Activated CD8-positive, alpha-beta memory T cell treated with anti-CD3 and anti-CD28 coated beads, Interleukin-2, amount 50 U/mL, for 24 hours (primary cell): ENCODE results near the gene GUF1.
A peak's percentile ranks its signal among the peaks of the same experiment; 100 is the strongest.
"Not testable (repeated sequence)": the region's sequence is repeated elsewhere in the genome, so short reads cannot be mapped to it uniquely, and the experiment has no call there.

Source experiments
- DNase-seq: peaks from one replicate; pipeline ENCODE4 v3.0.0-alpha.2; 2020; ENCODE audit errors: extremely low read depth

The GUF1 gene

DNA sequence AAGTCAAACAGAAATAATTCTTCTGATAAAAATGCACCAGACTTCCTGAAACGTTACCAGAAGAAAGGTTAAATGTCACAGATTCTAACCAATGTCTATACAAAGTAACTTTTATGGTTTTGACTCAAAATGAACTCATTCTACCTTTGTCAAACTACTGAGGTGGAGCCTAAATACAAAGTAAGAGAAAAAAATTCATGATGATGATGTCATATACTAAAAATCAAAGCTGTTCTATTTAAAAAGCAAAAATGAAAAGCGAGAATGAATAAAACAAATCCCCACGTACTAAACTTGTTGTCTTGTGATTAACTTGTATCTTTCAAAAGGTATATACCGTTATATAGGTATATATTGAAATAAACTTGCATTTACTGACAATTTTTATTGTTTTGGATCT, 26.5 kb downstream of the GUF1 start:
- DNase-seq: no peak

DNA sequence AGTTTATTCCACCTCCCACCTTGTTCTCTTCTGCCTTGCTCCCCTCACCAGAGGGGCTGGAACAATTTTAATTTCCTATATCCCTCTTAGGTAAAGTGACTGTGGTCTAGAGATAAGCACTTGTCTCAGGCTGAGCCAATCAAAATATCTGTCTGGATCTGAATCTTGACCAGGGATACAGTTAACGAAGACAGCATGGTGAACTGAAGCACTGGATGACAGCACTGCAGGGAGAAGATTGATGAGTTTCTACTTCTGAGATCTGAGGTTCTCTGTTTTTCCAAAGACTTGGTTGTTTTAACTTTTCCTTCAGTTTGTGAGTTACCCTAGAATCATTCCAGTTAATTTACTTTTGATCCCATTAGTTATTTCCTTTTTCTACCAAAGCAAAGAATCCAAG, 34.9 kb downstream of the GUF1 start:
- no peak for DNase-seq

DNA sequence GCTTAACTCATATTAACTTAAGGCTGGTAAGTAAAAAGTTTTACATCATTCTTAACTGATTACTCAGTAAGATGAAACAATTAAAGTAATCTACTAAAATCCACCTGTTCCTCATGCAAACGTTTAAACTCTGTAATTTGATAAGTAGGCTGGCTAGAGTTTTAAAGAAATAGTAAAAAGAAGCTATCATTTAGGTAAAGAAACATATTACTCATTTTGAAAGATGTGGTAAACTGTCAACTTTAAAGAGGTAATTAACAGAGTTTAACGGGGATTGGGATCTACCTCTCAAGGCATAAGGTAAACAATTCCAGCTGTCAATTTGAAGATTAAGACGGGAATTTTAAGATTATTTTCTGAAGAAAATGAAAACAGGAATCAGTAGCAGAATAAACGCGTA, 38.4 kb downstream of the GUF1 start:
- DNase-seq: no peak

DNA sequence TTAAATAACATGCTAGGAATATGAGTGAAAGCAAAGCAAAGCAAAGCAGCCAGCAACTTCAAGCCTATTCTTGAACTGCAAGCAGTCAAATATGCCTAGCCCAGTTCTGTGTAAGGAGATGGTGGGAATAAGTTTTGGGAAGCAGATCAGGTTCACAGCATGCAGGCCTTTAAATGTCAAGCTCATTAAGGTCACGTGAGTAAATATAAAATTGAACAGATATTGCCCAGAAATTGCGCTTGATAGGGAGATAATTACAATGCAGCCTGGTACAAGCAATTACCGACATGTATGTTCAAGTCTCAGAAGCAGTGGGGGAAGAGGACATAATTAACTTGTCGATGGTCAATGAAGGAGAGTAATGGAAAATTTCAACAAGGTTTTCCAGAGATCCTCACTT, 42.2 kb downstream of the GUF1 start:
- DNase-seq: no peak

DNA sequence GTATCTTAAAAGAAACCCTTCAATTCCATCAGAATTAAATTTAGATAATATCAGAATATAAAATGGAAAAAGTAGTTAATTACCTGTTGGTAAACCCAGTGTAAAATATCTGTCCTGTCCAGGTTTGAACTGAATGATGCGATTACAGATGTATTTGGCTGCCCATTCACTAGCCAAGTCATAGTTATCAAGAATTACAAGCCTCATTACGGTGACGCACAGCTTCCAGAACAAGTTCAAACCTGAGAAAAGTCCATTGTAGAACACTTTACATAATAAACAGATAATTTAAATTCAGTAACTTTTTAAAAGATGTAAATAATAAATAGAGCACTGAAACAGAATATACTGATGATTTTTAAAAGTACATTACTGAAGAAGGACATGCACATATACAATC, 43.8 kb downstream of the GUF1 start:
- no peak for DNase-seq

DNA sequence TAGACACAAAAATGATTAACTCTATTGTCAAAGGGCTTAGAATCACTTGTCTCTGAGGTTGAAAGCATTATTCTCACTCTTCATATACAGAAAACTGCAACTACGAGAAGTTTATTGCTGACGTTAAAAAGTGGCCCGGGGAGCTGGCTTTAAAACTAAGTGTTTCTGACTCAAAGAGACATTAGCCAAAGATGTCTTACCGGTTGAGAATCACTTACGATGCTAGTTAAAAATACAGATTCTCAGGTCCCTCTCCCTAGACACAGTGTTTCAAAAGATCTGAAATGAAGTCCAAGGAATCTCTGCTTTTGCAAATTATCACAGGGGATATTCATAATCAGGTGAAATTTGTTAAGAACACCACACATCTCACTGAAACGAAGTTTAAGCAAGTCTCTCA, 46.9 kb downstream of the GUF1 start:
- DNase-seq: no peak

DNA sequence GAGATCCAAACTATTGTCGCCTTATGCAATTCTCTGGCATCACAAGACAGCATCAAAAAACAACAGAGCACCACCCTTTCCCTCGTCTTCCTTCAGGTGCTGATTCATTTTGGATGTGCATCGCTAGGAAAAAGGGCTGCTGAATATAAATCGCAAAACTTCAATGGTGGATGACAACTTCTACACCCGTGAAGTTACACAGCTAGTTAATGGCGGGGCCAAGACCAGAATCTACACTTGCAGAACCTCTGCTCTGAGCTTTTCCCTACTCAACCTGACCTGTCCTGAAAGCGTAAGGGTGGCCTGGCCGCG, 47.5 kb downstream of the GUF1 start:
- no peak for DNase-seq

DNA sequence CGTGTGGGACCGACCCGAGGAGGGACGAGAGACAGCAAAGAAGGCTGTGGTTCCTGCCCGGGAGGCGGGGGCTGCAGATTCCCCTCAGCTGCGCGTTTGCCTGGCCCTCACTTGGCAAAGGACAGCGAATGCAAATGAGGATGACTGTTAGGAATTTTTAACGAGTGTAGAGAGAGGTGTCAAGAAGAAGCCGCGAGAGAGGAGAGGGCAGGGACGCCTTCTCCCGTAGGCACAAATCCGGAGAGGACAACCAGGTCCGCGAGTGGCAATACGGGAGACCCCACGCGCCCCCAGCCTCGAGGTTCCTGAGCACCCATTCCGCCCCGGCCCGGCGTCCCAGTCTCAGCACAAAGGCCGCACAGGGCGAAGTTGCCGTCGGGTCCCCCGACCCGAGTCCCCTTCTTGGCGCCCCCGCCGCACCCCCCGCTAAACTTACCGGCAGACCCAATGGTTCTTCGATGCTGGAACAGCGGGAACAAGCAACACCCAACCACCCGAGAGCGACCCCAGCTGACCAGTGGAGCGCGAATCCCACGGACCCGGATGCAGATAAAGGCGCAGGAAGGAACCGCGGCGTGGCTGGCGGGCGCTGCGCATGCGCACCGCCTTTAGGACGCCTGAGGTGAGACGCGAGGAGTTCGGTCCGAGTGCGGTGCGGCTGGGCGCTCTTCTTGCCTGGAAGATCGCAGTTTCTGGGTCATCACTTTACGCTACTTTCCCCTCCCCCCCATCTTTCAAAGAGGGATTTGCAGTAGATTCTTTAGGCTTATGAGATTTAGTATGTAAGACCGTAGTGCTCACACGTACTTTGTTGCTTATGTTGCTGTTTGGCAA, 48.0 kb downstream of the GUF1 start, which contains the start of gene GNPDA2:
Gene GNPDA2, minus strand, starts transcription at position 519 of the 834 bp plus-strand sequence. CDS start 4,349 bp downstream, outside the sequence.
- peak; percentile 56 for DNase-seq

DNA sequence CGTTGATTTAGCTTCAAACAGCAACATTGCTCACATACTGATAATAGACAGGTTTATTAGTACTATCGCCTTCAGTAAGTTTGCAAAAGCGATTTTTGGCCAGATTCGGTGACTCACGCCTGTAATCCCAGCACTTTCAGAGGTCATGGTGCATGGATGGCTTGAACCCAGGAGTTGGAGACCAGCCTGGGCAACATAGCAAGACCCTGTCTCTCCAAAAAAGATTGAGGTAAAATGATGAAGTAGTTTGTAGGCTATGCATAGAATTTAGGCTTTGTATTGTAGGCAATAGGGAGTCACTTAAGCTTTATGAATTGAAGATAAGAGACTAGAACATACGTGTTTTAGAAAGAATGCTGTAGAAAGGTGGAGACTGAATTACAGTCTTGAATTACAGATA, 49.3 kb downstream of the GUF1 start:
- DNase-seq: no peak

DNA sequence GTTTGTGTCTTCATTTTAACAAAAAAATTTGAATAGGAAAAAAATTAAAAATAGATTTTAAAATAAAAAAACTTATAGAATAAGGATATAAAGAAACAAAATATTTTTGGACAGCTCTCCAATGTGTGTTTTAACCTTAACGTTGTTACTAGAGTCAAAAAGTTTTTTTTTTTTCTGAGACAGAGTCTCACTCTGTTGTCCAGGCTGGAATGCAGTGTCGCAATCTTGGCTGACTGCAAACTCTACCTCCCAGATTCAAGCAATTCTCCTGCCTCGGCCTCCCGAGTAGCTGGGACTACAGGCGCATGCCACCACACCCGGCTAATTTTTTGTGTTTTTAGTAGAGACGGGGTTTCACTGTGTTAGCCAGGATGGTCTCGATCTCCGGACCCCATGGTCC, 50.5 kb downstream of the GUF1 start:
- not testable (repeated sequence) for DNase-seq

DNA sequence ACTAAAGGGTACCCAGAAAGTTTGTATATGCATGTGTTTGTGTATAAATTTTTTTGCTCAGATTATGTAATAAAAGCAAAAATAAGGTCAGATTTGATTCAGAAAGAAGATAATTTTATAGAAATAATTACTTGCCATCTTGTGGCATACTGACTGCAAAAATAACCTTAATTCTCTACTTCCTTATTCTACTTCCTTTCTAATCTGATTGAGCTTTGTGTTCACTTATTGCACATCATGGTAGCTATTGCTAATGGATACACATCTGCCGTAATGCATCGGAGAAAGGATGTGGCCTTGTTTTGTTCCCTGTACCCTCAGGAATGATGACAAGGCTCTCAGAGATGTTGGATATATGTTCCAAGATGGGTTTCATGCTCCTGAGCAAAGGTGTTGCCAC, 58.7 kb downstream of the GUF1 start:
- no peak for DNase-seq

DNA sequence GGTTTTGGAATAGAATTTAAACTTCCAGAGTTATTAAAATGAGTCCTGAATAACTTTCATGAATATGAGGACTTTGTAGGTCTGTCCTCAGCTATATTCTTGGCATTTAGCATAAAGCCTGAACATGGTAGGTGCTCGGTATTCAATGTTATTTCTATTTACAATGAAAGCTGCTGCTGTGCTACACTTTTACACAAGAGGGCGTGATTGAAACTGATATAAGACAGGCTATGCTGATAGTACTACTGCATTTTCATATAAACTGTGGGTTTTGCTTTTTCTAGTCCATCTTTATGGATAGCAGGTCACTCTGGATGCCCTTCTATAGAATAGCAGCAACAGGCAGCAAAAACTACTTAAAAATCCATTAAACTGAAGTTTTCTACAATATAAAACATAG, 60.4 kb downstream of the GUF1 start:
- DNase-seq: no peak

DNA sequence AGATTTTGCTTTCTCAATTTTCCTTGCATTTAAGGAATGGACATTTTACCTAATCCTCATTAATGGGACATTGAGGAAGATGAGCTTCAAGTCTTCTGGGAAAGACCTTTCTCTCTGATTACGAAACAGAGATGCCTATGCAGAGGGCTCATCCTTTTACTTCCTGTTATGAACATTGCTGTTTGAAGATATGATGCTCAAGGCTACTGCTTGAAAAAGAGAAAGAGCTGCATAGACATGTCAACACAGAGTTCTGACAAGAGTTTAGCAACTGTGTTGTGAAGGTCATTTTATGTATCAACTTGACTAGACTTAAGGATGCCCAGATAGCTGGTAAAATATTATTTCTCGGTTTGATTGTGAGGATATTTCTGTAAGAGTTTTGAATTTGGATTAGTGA, 62.0 kb downstream of the GUF1 start:
- DNase-seq: no peak
